SU-DHL-6 (cell line): ENCODE results near the gene SLC39A3.

Source experiments
- H2AFZ ChIP-seq: fragments of 200-600 bp; sonication (generic); 2 replicates; pipeline ENCODE4 v1.6.1; 2014; ENCODE audit warnings: low read depth, mild to moderate bottlenecking, moderate library complexity, mixed read lengths, antibody characterized with exemption, low read length; ENCODE audit not compliant: severe bottlenecking
- H3F3A ChIP-seq: fragments of 200-600 bp; shearing (Covaris generic); 2 replicates; pipeline ENCODE4 v1.6.0; 2016; ENCODE audit warnings: antibody characterized with exemption, mild to moderate bottlenecking; ENCODE audit not compliant: insufficient read depth
- H3K27ac ChIP-seq: fragments of 200-600 bp; sonication (generic); 2 replicates; pipeline ENCODE4 v1.5.1; 2016; ENCODE audit warnings: low read depth, mild to moderate bottlenecking, low read length, moderate library complexity, mixed read lengths
- H3K27me3 ChIP-seq: fragments of 200-600 bp; sonication (generic), shearing (Covaris generic); 2 replicates; pipeline ENCODE4 v1.6.0; 2014; ENCODE audit warnings: mild to moderate bottlenecking, low read length
- H3K36me3 ChIP-seq: fragments of 200-600 bp; sonication (generic); 2 replicates; pipeline ENCODE4 v1.6.1; 2014; ENCODE audit warnings: mild to moderate bottlenecking, low read length, mixed read lengths
- H3K4me2 ChIP-seq: fragments of 300-600, 200-600 bp; shearing (Covaris generic), sonication (generic); 2 replicates; pipeline ENCODE4 v1.6.0; 2014; ENCODE audit warnings: low read length, low read depth, mild to moderate bottlenecking; ENCODE audit not compliant: poor library complexity, severe bottlenecking
- H3K4me3 ChIP-seq: fragments of 200-600 bp; sonication (generic); 2 replicates; pipeline ENCODE4 v1.5.1; 2014; ENCODE audit warnings: antibody characterized with exemption, low read length, mild to moderate bottlenecking, mixed read lengths; ENCODE audit not compliant: insufficient read depth, poor library complexity, severe bottlenecking
- H3K79me2 ChIP-seq: fragments of 200-600 bp; sonication (generic); 2 replicates; pipeline ENCODE4 v1.6.1; 2014; ENCODE audit warnings: mild to moderate bottlenecking, low read length, moderate library complexity; ENCODE audit not compliant: insufficient read depth
- H3K9ac ChIP-seq: fragments of 200-600 bp; sonication (generic); 2 replicates; pipeline ENCODE4 v1.7.0; 2014; ENCODE audit warnings: mild to moderate bottlenecking, low read length
- H3K9me2 ChIP-seq: fragments of 200-600 bp; sonication (generic); replicated peaks from 2 replicates; pipeline ENCODE4 v1.6.1; 2014; ENCODE audit warnings: low read length; ENCODE audit not compliant: insufficient read depth
- H3K9me3 ChIP-seq: fragments of 200-600 bp; sonication (generic); 2 replicates; pipeline ENCODE4 v1.6.1; 2014; ENCODE audit warnings: low read length, mixed read lengths; ENCODE audit not compliant: insufficient read depth
- H4K20me1 ChIP-seq: fragments of 200-600 bp; sonication (generic); 2 replicates; pipeline ENCODE4 v1.6.1; 2014; ENCODE audit warnings: low read depth, mild to moderate bottlenecking, antibody characterized with exemption, low read length, moderate library complexity, mixed read lengths
- CTCF ChIP-seq: fragments of 200-600 bp; sonication (generic); IDR thresholded peaks from one replicate; pipeline ENCODE4 v1.5.1; 2017; ENCODE audit warnings: antibody characterized with exemption, mild to moderate bottlenecking, low read length, moderate library complexity; ENCODE audit not compliant: insufficient read depth, poor library complexity, severe bottlenecking
- EZH2phosphoT487 ChIP-seq: fragments of 200-600 bp; sonication (generic), shearing (Covaris generic); conservative IDR thresholded peaks from 2 replicates; pipeline ENCODE4 v1.6.1; 2018; ENCODE audit warnings: mild to moderate bottlenecking, antibody characterized with exemption, low read length, moderate library complexity, mixed read lengths

Gene SLC39A3

GRCh38 chr19:2728783-2729387, 10.9 kb downstream of the SLC39A3 start:
- no peak overlapping the region for H3K9ac ChIP-seq
- TF ChIP-seq EZH2phosphoT487 (no peak), CTCF (no peak)
- H3K27me3 ChIP-seq, result no peaks in the 10 kb centered on the region
- no peaks in the 10 kb centered on the region for H3K9me2 ChIP-seq
- no peak overlapping the region for H3K4me2 ChIP-seq
- H3K36me3 ChIP-seq, result no peaks in the 10 kb centered on the region
- H2AFZ ChIP-seq, result no peak overlapping the region
- H3K9me3 ChIP-seq, result no peaks in the 10 kb centered on the region
- H3F3A ChIP-seq, result no peaks in the 10 kb centered on the region
- no peaks in the 10 kb centered on the region for H3K79me2 ChIP-seq
- H4K20me1 ChIP-seq, result no peaks in the 10 kb centered on the region
- H3K4me3 ChIP-seq, result no peak overlapping the region
- no peak overlapping the region for H3K27ac ChIP-seq

- H3F3A ChIP-seq, result no peaks in the 10 kb centered on the region
- H3K9me2 ChIP-seq, result no peaks in the 10 kb centered on the region
- H3K9ac ChIP-seq, result no peak overlapping the region
- no peak overlapping the region for H3K4me3 ChIP-seq
- H2AFZ ChIP-seq, result no peak overlapping the region
- H3K9me3 ChIP-seq, result no peaks in the 10 kb centered on the region
- H4K20me1 ChIP-seq, result no peaks in the 10 kb centered on the region
- H3K27me3 ChIP-seq, result no peaks in the 10 kb centered on the region
- H3K36me3 ChIP-seq, result no peaks in the 10 kb centered on the region
- no peak overlapping the region for H3K27ac ChIP-seq
- H3K79me2 ChIP-seq, result no peaks in the 10 kb centered on the region
- TF ChIP-seq EZH2phosphoT487 (no peak), CTCF (no peak)
- H3K4me2 ChIP-seq, result no peak overlapping the region
Observed at GRCh38 chr19:2727640-2727944, 12.2 kb downstream of the SLC39A3 start.

GRCh38 chr19:2726904-2727639, 12.7 kb downstream of the SLC39A3 start:
- Histone ChIP-seq H3K36me3 (no peaks in the 10 kb centered on the region), H3K4me2 (no peak overlapping the region), H3K4me3 (no peak overlapping the region), H4K20me1 (no peaks in the 10 kb centered on the region), H3K9me3 (no peaks in the 10 kb centered on the region), H3K9ac (no peak overlapping the region), H3K27ac (no peak overlapping the region), H3K27me3 (no peaks in the 10 kb centered on the region), H3K79me2 (no peaks in the 10 kb centered on the region), H3K9me2 (no peaks in the 10 kb centered on the region), H3F3A (no peaks in the 10 kb centered on the region), H2AFZ (no peak overlapping the region)
- no peak for TF ChIP-seq EZH2phosphoT487
- TF ChIP-seq CTCF, result no peak
